Right lobe of liver (tissue), 6 donors: Measurements from ENCODE around the gene KCNK3. TPM values are rescaled to one million over a fixed set of nuclear protein-coding genes. Genes with fewer than 3 reads are reported as not detected.
"Not testable (repeated sequence)": the region's sequence is repeated elsewhere in the genome, so short reads cannot be mapped to it uniquely, and the experiment has no call there.

Experiments
- ATAC-seq, 4 donors: fragments of 200-7000 bp; cut with Tn5 transposase; one replicate each; pipeline ENCODE4 v1.9.1; 2020; ENCODE audit warnings: mild to moderate bottlenecking in 4 of 4, moderate library complexity in 4 of 4
- DNase-seq, 3 donors: peaks; one replicate each; pipeline ENCODE4 v3.0.0-alpha.2; 2020
- H3K27ac ChIP-seq, 3 donors: fragments of 200-600 bp; one replicate each; pipeline ENCODE4 v1.8.0; 2022
- H3K27me3 ChIP-seq, 2 donors: fragments of 200-600 bp; one replicate each; pipeline ENCODE4 v1.8.0; 2022
- H3K36me3 ChIP-seq, 4 donors: fragments of 200-600 bp; sonication (generic) in 1 of 4; one replicate each; pipeline versions ENCODE4 v1.5.1 to v1.8.0; 2017 to 2022; ENCODE audit warnings: control low read depth in 1 of 4
- H3K4me1 ChIP-seq, 4 donors: fragments of 200-600 bp; sonication (generic) in 1 of 4; one replicate each; pipeline versions ENCODE4 v1.5.1 to v1.8.0; 2017 to 2022; ENCODE audit warnings: control low read depth in 1 of 4
- H3K4me3 ChIP-seq, 3 donors: fragments of 200-600 bp; one replicate each; pipeline ENCODE4 v1.8.0; 2022
- H3K9me3 ChIP-seq, 4 donors: fragments of 200-600 bp; sonication (generic) in 1 of 4; one replicate each; pipeline versions ENCODE4 v1.5.1 to v1.8.0; 2017 to 2022; ENCODE audit warnings: control low read depth in 1 of 4
- CTCF ChIP-seq, 4 donors: fragments of 200-600 bp in 3 of 4; fragments of 450-650 bp in 1 of 4; IDR thresholded peaks; one replicate each; pipeline versions ENCODE4 v1.5.1 to v1.8.0; 2016 to 2022; ENCODE audit warnings: antibody characterized with exemption in 4 of 4, mild to moderate bottlenecking in 2 of 4
- POLR2A ChIP-seq: fragments of 450-650 bp; IDR thresholded peaks from one replicate; pipeline ENCODE4 v1.6.1; 2017; ENCODE audit warnings: antibody characterized with exemption, mild to moderate bottlenecking
- WGBS: methylation state at CpG from one replicate; pipeline ENCODE4 v1.1.6; 2018; ENCODE audit warnings: low coverage, low lambda C conversion rate; ENCODE audit not compliant: insufficient coverage; ENCODE audit errors: missing lambda C conversion rate; 5-methylcytosine and 5-hydroxymethylcytosine counted together
- intact Hi-C, 2 donors: fragments of 100-400 bp; cut with DNase I; formaldehyde crosslinking; loops; one replicate each; pipeline versions ENCODE4 v1.11.2 to v1.14.1; 2022
- total RNA-seq, 6 experiments: library from RNA; depleted of rRNA in 2 of 6; stranded (reverse); fragments of >200 nt in 2 of 6; fragmentation: NEBNext Ultra II Directional in 3 of 6; extraction: Animal tissue kit (Norgen Biotek cat#: 25700) in 3 of 6; gene quantifications; one replicate each; pipeline versions ENCODE4 v1.1.0 to v1.2.4, GENCODE V29; 2016 to 2023
- donor health status: DM: no; HTN: yes; CAD: no.
- donor health status: DM: no; HTN: no; CAD: no.
- donor health status: DM: no; HTN: no; CAD: no.
- donor health status: DM: no; HTN: yes; CAD: no.
- donor health status: DM: no; HTN: yes; CAD: no.

KCNK3 gene
- total RNA-seq, 6 experiments from 2014 or later, result 0.18 to 0.43 (median 0.33) TPM

- peak in 1 of 4 donors; percentile 17 for ATAC-seq
These were observed 39.1 kb upstream of the KCNK3 start for GRCh38 chr2:26653207-26654060.

GRCh38 chr2:26654061-26654340 lies 38.5 kb upstream of the KCNK3 start:
- Histone ChIP-seq H3K27ac (no peak overlapping the region), H3K36me3 (no peaks in the 10 kb centered on the region), H3K4me1 (no peaks in the 10 kb centered on the region), H3K27me3 (no peaks in the 10 kb centered on the region), H3K4me3 (no peak overlapping the region), H3K9me3 (no peaks in the 10 kb centered on the region)
- 20% methylated on average over 1 of the region's 3 CpGs for WGBS
- TF ChIP-seq CTCF (IDR thresholded peaks at IDR 0.05) (no peak), POLR2A (no peak)
- ATAC-seq (no peak), DNase-seq (no peak)
- intact Hi-C loops, result no loop called here

More at GRCh38 chr2:26653207-26654060, 39.1 kb upstream of the KCNK3 start:
- H3K4me1 ChIP-seq, result no peaks in the 10 kb centered on the region
- no peaks in the 10 kb centered on the region for H3K27me3 ChIP-seq
- TF ChIP-seq POLR2A (no peak), CTCF (IDR thresholded peaks at IDR 0.05) (no peak)
- peak in 1 of 3 donors; percentile 27 for DNase-seq
- no peak overlapping the region for H3K4me3 ChIP-seq
- H3K27ac ChIP-seq, result no peak overlapping the region
- intact Hi-C loops, result no loop called here
- H3K36me3 ChIP-seq, result no peaks in the 10 kb centered on the region
- WGBS, result 40% methylated on average over 4 of the region's 13 CpGs
- no peaks in the 10 kb centered on the region for H3K9me3 ChIP-seq

GRCh38 chr2:26655120-26655519 lies 37.4 kb upstream of the KCNK3 start:
- ATAC-seq, H3K4me3 ChIP-seq, H3K9me3 ChIP-seq, DNase-seq, H3K27me3 ChIP-seq, H3K36me3 ChIP-seq, H3K4me1 ChIP-seq, intact Hi-C loops, H3K27ac ChIP-seq: not testable (repeated sequence)
- WGBS, result no CpG with 5 or more reads among the region's 1 CpG

GRCh38 chr2:26655611-26656195 lies 36.8 kb upstream of the KCNK3 start:
- DNase-seq (peak in 1 of 3 donors; percentile 11), ATAC-seq (no peak)
- WGBS, result 95% methylated on average over 6 of the region's 9 CpGs
- no peak for TF ChIP-seq POLR2A
- H3K4me3 ChIP-seq, result no peak overlapping the region
- no peaks in the 10 kb centered on the region for H3K9me3 ChIP-seq
- no peaks in the 10 kb centered on the region for H3K36me3 ChIP-seq
- H3K4me1 ChIP-seq, result no peaks in the 10 kb centered on the region
- intact Hi-C loops, result no loop called here
- no peaks in the 10 kb centered on the region for H3K27me3 ChIP-seq
- H3K27ac ChIP-seq, result no peak overlapping the region

- intact Hi-C loops, result no loop called here
- ATAC-seq (no peak), DNase-seq (peak in 1 of 3 donors; percentile 5)
- Histone ChIP-seq H3K27ac (no peak overlapping the region), H3K27me3 (no peaks in the 10 kb centered on the region), H3K9me3 (no peaks in the 10 kb centered on the region), H3K36me3 (no peaks in the 10 kb centered on the region), H3K4me1 (no peaks in the 10 kb centered on the region), H3K4me3 (no peak overlapping the region)
- WGBS, result 74% methylated on average over 4 of the region's 4 CpGs
- TF ChIP-seq CTCF (IDR thresholded peaks at IDR 0.05) (no peak), POLR2A (no peak)
These were observed 35.3 kb upstream of the KCNK3 start for GRCh38 chr2:26657265-26657664.
